ENCODE measurements around the gene DUSP16.
"Not testable (repeated sequence)": the region's sequence is repeated elsewhere in the genome, so short reads cannot be mapped to it uniquely, and the experiment has no call there.

Gene DUSP16

DNA sequence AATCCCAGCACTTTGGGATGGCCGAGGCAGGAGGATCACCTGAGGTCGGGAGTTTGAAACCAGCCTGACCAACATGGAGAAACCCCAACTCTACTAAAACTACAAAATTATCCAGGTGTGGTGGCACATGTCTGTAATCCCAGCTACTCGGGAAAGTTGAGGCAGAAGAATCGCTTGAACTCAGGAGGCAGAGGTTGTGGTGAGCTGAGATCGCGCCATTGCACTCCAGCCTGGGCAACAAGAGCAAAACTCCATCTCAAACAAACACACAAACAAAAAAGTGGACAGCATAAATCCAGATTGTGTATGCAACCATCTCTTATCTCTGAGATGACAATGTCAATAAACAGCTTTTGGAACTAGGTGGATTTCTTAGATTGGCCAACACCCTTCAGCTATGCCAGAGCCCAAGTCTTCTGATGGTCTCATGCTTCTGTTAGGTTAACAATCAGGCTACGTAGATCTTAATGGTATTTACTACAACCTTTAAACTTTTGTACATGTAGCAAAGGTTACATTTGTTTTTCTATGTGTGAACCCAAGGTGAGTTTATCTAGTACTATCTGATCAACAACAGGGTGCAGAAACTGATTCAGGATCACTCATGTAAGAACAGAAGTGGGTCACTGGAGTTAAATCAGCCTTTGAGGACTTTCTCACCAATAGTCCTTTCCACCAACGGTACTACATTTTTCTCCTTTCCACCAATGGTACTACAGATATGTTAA is 73.7 kb downstream of the DUSP16 start:
- no peak for DNase-seq

DNA sequence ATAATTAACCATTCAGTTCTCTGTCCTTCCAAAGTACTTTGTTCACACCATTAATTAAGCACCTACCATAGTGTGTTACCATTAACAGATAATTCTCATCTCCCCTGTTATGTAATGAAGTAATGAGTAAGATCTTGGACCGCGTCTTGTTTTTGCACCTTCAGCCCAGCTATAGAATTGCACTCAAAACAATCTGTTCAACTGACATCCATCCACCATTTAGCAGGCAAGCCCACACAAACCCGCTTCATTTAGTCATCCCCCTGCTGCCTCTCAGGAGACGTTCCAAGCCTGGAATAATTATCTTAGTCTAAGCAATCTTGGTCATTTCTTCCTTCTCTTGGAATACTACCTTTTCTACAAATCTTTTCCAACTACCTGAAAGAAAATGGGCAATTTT is 74.4 kb downstream of the DUSP16 start:
- no peak for DNase-seq

DNA sequence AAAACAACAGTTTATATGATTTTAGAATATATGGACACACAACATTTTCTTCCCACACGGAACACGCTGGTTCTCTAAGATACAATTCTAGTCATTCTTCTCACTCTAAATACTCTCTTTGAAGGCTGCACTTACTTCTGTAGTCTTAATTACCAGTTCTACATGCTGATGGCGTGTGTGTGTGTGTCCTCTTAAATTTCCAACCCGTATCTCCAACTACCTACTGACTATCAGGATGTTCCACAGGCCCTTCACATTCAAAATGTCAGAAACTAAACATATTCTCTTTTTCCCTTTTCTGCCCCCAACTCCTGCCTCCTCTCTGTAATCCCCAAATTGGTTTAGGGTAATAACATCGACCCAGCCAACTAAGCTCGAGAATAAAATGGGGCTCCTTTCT is 75.2 kb downstream of the DUSP16 start:
- DNase-seq = no peak

GRCh38 chr12:12486661-12487240 is 75.9 kb downstream of the DUSP16 start:
- DNase-seq = no peak

GRCh38 chr12:12483438-12483837 is 79.2 kb downstream of the DUSP16 start:
- no peak for DNase-seq

- no peak for DNase-seq
Measured at GRCh38 chr12:12482959-12483358, 79.7 kb downstream of the DUSP16 start.

GRCh38 chr12:12482150-12482761 is 80.4 kb downstream of the DUSP16 start:
- DNase-seq = no peak

DNA sequence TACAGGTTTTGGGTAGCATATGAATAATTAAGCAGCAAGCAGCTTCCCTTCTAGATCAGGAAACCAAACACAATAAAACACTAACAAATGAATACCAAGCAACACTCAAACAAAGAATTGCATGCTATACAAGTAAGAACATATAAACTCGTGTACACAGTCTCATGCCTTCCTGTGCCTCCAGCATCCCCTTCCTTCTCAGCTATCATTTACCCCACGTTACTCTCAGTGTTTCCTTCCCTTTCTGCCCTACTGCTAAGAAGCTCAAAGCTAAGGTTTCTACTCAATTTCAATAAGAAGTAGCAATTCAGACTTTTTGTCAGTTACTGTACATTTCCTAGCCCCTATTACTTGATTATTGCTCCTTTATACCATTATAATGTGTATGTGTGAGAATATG is 81.0 kb downstream of the DUSP16 start:
- no peak for DNase-seq

- DNase-seq = no peak
Measured at GRCh38 chr12:12480074-12480473, 82.6 kb downstream of the DUSP16 start.

GRCh38 chr12:12477532-12477890 is 85.2 kb downstream of the DUSP16 start:
- DNase-seq = no peak

- no peak for DNase-seq
Measured at GRCh38 chr12:12476857-12477531, 85.7 kb downstream of the DUSP16 start.

- DNase-seq = no peak
Measured at GRCh38 chr12:12474931-12475795, 87.5 kb downstream of the DUSP16 start.

GRCh38 chr12:12474471-12474928 is 88.2 kb downstream of the DUSP16 start:
- DNase-seq = no peak

- no peak for DNase-seq
Measured at GRCh38 chr12:12473223-12473622, 89.4 kb downstream of the DUSP16 start.

GRCh38 chr12:12471982-12472961 is 90.4 kb downstream of the DUSP16 start:
- not testable (repeated sequence) for DNase-seq

- DNase-seq = no peak
Measured at GRCh38 chr12:12470751-12471306, 91.8 kb downstream of the DUSP16 start.

- no peak for DNase-seq
Measured at GRCh38 chr12:12469386-12469785, 93.3 kb downstream of the DUSP16 start.

- DNase-seq = no peak
Measured at GRCh38 chr12:12468575-12468974, 94.1 kb downstream of the DUSP16 start.

DNA sequence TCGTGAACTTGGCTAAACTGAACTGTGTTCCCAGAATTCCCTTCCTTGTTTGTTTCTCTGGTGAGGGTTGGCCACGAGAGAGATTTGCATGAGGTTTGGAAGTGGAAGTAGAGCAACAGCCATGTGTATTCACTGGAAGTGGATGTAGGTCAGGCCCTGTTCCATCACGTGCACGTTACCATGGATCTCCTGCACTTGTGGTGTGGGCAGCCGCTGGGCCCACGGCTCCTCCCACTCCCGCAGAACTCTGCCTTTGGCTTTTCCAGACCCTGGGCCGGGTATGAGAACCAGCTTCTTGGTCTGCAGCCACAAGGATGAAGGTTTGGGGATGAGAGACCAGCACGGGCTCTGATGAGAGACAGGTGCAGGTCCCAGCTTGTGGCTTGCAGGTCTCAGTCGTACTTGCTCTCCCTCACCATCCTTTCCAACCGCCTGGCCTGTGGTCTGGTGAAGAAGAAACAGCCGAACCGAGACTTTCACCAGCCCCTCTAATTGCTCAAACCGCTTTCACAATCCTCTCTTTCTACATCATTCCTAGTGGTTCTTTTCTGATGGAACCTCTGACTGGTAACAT is 94.9 kb downstream of the DUSP16 start:
- peak; percentile 50 for DNase-seq

DNA sequence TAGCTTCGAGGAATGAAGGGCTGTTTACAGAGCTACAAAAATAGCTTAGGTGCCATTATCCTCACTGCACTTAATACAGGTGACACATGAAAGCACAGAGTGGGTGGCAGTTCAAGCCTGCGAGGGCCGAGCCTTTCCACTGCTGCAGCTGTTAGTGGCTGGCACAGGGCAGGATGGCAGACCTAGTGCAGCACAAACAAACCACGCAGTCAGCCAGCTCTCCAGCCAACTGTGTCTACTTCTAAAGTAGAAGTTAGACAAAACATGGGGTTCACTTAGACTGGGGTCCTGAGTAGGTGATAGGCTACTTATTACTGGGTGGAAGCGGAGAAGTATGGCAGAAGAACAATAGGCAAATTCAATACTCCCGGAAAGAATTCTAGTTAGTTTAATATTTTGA is 95.4 kb downstream of the DUSP16 start:
- DNase-seq = no peak

GRCh38 chr12:12466157-12466556 is 96.5 kb downstream of the DUSP16 start:
- no peak for DNase-seq
